Liver (tissue), 9 donors: ENCODE measurements around the gene DBN1. TPM values are rescaled to one million over a fixed set of nuclear protein-coding genes. Genes with fewer than 3 reads are reported as not detected.

Source experiments
- DNase-seq: peaks from one replicate; pipeline ENCODE4 v3.0.0-alpha.2; 2017; ENCODE audit warnings: low spot score
- H3K27ac ChIP-seq, 2 donors: one replicate each; pipeline ENCODE4 v1.7.0; 2013; ENCODE audit warnings: inconsistent platforms in 2 of 2, low read length in 2 of 2, control low read depth in 1 of 2, low read depth in 1 of 2, mild to moderate bottlenecking in 1 of 2
- H3K27me3 ChIP-seq, 4 donors: one replicate each; pipeline versions ENCODE4 v1.6.1 to v1.7.0; 2013; ENCODE audit warnings: low read length in 3 of 4, inconsistent platforms in 1 of 4, mild to moderate bottlenecking in 1 of 4, moderate library complexity in 1 of 4; ENCODE audit not compliant: control insufficient read depth in 4 of 4, insufficient read depth in 4 of 4
- H3K36me3 ChIP-seq, 4 donors: one replicate each; pipeline versions ENCODE4 v1.6.1 to v1.7.0; 2013; ENCODE audit warnings: low read length in 3 of 4, mild to moderate bottlenecking in 3 of 4, low read depth in 1 of 4, moderate library complexity in 1 of 4; ENCODE audit not compliant: control insufficient read depth in 4 of 4, insufficient read depth in 3 of 4
- H3K4me1 ChIP-seq, 4 donors: one replicate each; pipeline versions ENCODE4 v1.6.1 to v1.7.0; 2013; ENCODE audit warnings: low read length in 3 of 4, mild to moderate bottlenecking in 3 of 4, moderate library complexity in 1 of 4; ENCODE audit not compliant: control insufficient read depth in 4 of 4, insufficient read depth in 4 of 4
- H3K4me3 ChIP-seq, 3 donors: one replicate each; pipeline versions ENCODE4 v1.6.1 to v1.7.0; 2013; ENCODE audit warnings: low read length in 3 of 3, control low read depth in 1 of 3, low read depth in 1 of 3, mild to moderate bottlenecking in 1 of 3
- H3K9ac ChIP-seq, 2 donors: one replicate each; pipeline ENCODE4 v1.7.0; 2013; ENCODE audit warnings: low read length in 2 of 2, mild to moderate bottlenecking in 2 of 2, moderate library complexity in 2 of 2, control low read depth in 1 of 2, low read depth in 1 of 2
- H3K9me3 ChIP-seq, 4 donors: one replicate each; pipeline versions ENCODE4 v1.6.1 to v1.7.0; 2013; ENCODE audit warnings: low read length in 3 of 4; ENCODE audit not compliant: control insufficient read depth in 4 of 4
- ATF3 ChIP-seq: IDR thresholded peaks from 2 replicates; pipeline ENCODE4 v1.6.1; 2016; ENCODE audit warnings: antibody characterized with exemption
- CTCF ChIP-seq: fragments of 150-350 bp; IDR thresholded peaks from 2 replicates; pipeline ENCODE4 v1.5.1; 2017; ENCODE audit warnings: improper control_type of control experiment, low read depth, low read length; ENCODE audit not compliant: missing input control
- EGR1 ChIP-seq, 2 donors: IDR thresholded peaks; 2 replicates each; pipeline ENCODE4 v1.6.1; 2016 to 2018; ENCODE audit warnings: antibody characterized with exemption in 2 of 2, low read depth in 2 of 2
- FOXA1 ChIP-seq: IDR thresholded peaks from 2 replicates; pipeline ENCODE4 v1.6.1; 2016; ENCODE audit warnings: antibody characterized with exemption
- FOXA2 ChIP-seq: IDR thresholded peaks from 2 replicates; pipeline ENCODE4 v1.6.1; 2016; ENCODE audit warnings: antibody characterized with exemption
- GABPA ChIP-seq, 2 donors: IDR thresholded peaks in 1 of 2; conservative IDR thresholded peaks in 1 of 2; 2 replicates each; pipeline ENCODE4 v1.6.1; 2016; ENCODE audit warnings: antibody characterized with exemption in 2 of 2, mild to moderate bottlenecking in 1 of 2, moderate library complexity in 1 of 2
- HNF4A ChIP-seq, 2 donors: conservative IDR thresholded peaks; 2 replicates each; pipeline ENCODE4 v1.6.1; 2016; ENCODE audit warnings: antibody characterized with exemption in 2 of 2, mild to moderate bottlenecking in 2 of 2
- HNF4G ChIP-seq: IDR thresholded peaks from 2 replicates; pipeline ENCODE4 v1.6.1; 2016; ENCODE audit warnings: antibody characterized with exemption
- JUND ChIP-seq, 2 donors: IDR thresholded peaks; 2 replicates each; pipeline ENCODE4 v1.6.1; 2016; ENCODE audit warnings: antibody characterized with exemption in 2 of 2
- MAX ChIP-seq: IDR thresholded peaks from 2 replicates; pipeline ENCODE4 v1.6.1; 2016; ENCODE audit warnings: antibody characterized with exemption
- NR2F2 ChIP-seq: IDR thresholded peaks from 2 replicates; pipeline ENCODE4 v1.6.1; 2016; ENCODE audit warnings: antibody characterized with exemption
- RAD21 ChIP-seq, 2 donors: IDR thresholded peaks; 2 replicates each; pipeline ENCODE4 v1.6.1; 2016; ENCODE audit warnings: antibody characterized with exemption in 2 of 2, mild to moderate bottlenecking in 2 of 2
- REST ChIP-seq: IDR thresholded peaks from 2 replicates; pipeline ENCODE4 v1.6.1; 2016; ENCODE audit warnings: antibody characterized with exemption, mild to moderate bottlenecking
- RXRA ChIP-seq, 2 donors: IDR thresholded peaks; 2 replicates each; pipeline ENCODE4 v1.6.1; 2017 to 2018; ENCODE audit warnings: antibody characterized with exemption in 2 of 2, mild to moderate bottlenecking in 1 of 2
- SP1 ChIP-seq: IDR thresholded peaks from 2 replicates; pipeline ENCODE4 v1.6.1; 2018; ENCODE audit warnings: antibody characterized with exemption, mild to moderate bottlenecking
- TAF1 ChIP-seq: conservative IDR thresholded peaks from 2 replicates; pipeline ENCODE4 v1.6.1; 2016; ENCODE audit warnings: antibody characterized with exemption, mild to moderate bottlenecking
- YY1 ChIP-seq: IDR thresholded peaks from 2 replicates; pipeline ENCODE4 v1.6.1; 2016; ENCODE audit warnings: antibody characterized with exemption, mild to moderate bottlenecking
- ZBTB33 ChIP-seq: IDR thresholded peaks from 2 replicates; pipeline ENCODE4 v1.6.1; 2016; ENCODE audit warnings: antibody characterized with exemption
- WGBS: extraction: QIAGEN DNeasy Blood & Tissue Kit; methylation state at CpG from one replicate; pipeline ENCODE4 v1.1.7; 2013; 5-methylcytosine and 5-hydroxymethylcytosine counted together
- polyA plus RNA-seq, 2 donors: library from polyadenylated mRNA; stranded (reverse) in 1 of 2; unstranded in 1 of 2; fragments of 200-250 nt in 1 of 2; fragments of >200 nt in 1 of 2; fragmentation: Nextera tagmentation in 1 of 2; extraction: Ambion mirVana in 1 of 2; gene quantifications; one replicate each; pipeline versions ENCODE4 v1.2.1 to v1.2.3, GENCODE V29; 2013 to 2015
- total RNA-seq, 2 donors: library from RNA; depleted of rRNA; stranded (reverse); fragments of >200 nt; gene quantifications; one replicate each; pipeline ENCODE4 v1.2.3, GENCODE V29; 2014
- donor health status: healthy.
- donor health status: healthy.
- donor health status: healthy.
- donor health status: healthy.
- donor health status: healthy.

The DBN1 gene
- total and polyA plus RNA-seq, 4 donors = 1.5 to 4.9 (median 2.0) TPM

GRCh38 chr5:177466861-177467260, 6.6 kb downstream of the DBN1 start:
- TF ChIP-seq CTCF (no peak), TAF1 (no peak), SP1 (no peak), RAD21 (IDR thresholded peaks at IDR 0.05) (no peak), RXRA (IDR thresholded peaks at IDR 0.05) (no peak), NR2F2 (no peak), REST (no peak), HNF4A (conservative IDR thresholded peaks at IDR 0.05) (no peak), ATF3 (no peak), MAX (no peak), EGR1 (IDR thresholded peaks at IDR 0.05; ENCODE audit: low read depth in 2 of 2) (no peak), JUND (IDR thresholded peaks at IDR 0.05) (no peak), GABPA (IDR thresholded peaks at IDR 0.05 in 1 of 2, conservative IDR thresholded peaks at IDR 0.05 in 1 of 2) (no peak), FOXA2 (no peak), FOXA1 (no peak), YY1 (no peak), ZBTB33 (no peak), HNF4G (no peak)
- Histone ChIP-seq H3K4me3 (no peak overlapping the region), H3K27ac (no peak overlapping the region), H3K9ac (no peak overlapping the region), H3K9me3 (no peaks in the 10 kb centered on the region), H3K36me3 (no peaks in the 10 kb centered on the region), H3K27me3 (no peaks in the 10 kb centered on the region), H3K4me1 (no peaks in the 10 kb centered on the region)
- DNase-seq = no peak
- WGBS = 93% methylated on average over 25 of the region's 25 CpGs
